ENCODE results near the gene RFX1. TPM values are rescaled to one million over a fixed set of nuclear protein-coding genes. Genes with fewer than 3 reads are reported as not detected.

Gene RFX1
- total and polyA plus RNA-seq, 2 donors (not counting 1 experiment from before 2014, with no cell fraction given), result 9.2 to 33.3 TPM

DNA sequence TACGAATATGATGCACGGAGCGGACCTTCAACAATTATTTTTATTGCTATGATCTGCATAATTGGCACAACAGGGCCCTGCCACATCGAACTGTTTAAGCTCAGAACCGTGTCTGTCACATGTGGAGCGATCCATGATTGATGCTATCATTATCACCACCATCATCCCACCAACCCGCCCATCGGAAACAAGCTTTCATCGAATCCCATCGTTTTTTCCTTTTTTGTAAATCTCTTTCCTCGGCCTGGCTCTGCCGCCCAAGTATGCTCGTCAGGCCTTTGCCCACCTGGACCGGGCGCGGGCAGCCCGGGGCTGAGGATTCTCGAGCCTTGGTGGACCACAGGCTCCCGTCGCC is 54.3 kb downstream of the RFX1 start:
- Histone ChIP-seq H3K4me2 (replicated peaks; ENCODE audit: low read depth, low read length, poor library complexity, severe bottlenecking) (peak overlapping the region; percentile 98), H3K9me3 (ENCODE audit: control extremely low read depth in 1 of 3, control insufficient read depth in 2 of 3, insufficient read depth in 1 of 3, low read length in 2 of 3) (no peaks in the 10 kb centered on the region), H2AFZ (ENCODE audit: insufficient read depth, low read depth, low read length, poor library complexity, severe bottlenecking) (peak overlapping the region; percentile 63), H3K9ac (ENCODE audit: low read length) (peak overlapping the region; percentile 91), H3K27ac (ENCODE audit: low read length in 2 of 2) (peak overlapping the region; percentile 18 to 65), H3K27me3 (replicated peaks in 1 of 4; ENCODE audit: control extremely low read depth in 1 of 4, control insufficient read depth in 3 of 4, insufficient read depth in 4 of 4, low read length in 3 of 4) (no peaks in the 10 kb centered on the region), H3K79me2 (ENCODE audit: control insufficient read depth, insufficient read depth, low read length) (peaks cover 30% of the 10 kb centered on the region), H4K20me1 (ENCODE audit: control insufficient read depth, insufficient read depth, low read length, poor library complexity, severe bottlenecking) (peaks cover 34% of the 10 kb centered on the region), H3K4me1 (ENCODE audit: control insufficient read depth in 2 of 2, insufficient read depth in 2 of 2, low read length in 2 of 2) (peaks cover 15 to 18% of the 10 kb centered on the region in 2 donors), H3K4me3 (ENCODE audit: control extremely low read depth in 1 of 5, extremely low read depth in 1 of 5, insufficient read depth in 1 of 5, low read depth in 2 of 5, low read length in 4 of 5) (peak overlapping the region; percentile 27 to 59 (median 55)), H3K36me3 (replicated peaks in 1 of 2; ENCODE audit: control extremely low read depth in 1 of 2, control insufficient read depth in 1 of 2, extremely low read depth in 1 of 2, insufficient read depth in 2 of 2, low read length in 1 of 2) (peaks cover 0 to 20% of the 10 kb centered on the region in 2 experiments)
- peak overlapping the region; percentile 96 for H3K27ac Mint-ChIP-seq
- ChIA-PET POLR2A (interaction anchor here (0.6 to 2.8 kb wide), 5 partner anchors 34 to 105 kb away, joined by 3 to 12 read pairs (median 7); partner anchors contain the start of gene IL27RA), CTCF (interaction anchor here (0.7 to 2.3 kb wide), 7 partner anchors 18 to 120 kb away, joined by 3 to 10 read pairs (median 4); partner anchors contain the start of gene IL27RA)
- TF ChIP-seq EZH2 (IDR thresholded peaks at IDR 0.05; ENCODE audit: borderline replicate concordance, insufficient read depth, low read depth, low read length, poor library complexity, severe bottlenecking), result no peak
- TF ChIP-seq, protein P1, sequence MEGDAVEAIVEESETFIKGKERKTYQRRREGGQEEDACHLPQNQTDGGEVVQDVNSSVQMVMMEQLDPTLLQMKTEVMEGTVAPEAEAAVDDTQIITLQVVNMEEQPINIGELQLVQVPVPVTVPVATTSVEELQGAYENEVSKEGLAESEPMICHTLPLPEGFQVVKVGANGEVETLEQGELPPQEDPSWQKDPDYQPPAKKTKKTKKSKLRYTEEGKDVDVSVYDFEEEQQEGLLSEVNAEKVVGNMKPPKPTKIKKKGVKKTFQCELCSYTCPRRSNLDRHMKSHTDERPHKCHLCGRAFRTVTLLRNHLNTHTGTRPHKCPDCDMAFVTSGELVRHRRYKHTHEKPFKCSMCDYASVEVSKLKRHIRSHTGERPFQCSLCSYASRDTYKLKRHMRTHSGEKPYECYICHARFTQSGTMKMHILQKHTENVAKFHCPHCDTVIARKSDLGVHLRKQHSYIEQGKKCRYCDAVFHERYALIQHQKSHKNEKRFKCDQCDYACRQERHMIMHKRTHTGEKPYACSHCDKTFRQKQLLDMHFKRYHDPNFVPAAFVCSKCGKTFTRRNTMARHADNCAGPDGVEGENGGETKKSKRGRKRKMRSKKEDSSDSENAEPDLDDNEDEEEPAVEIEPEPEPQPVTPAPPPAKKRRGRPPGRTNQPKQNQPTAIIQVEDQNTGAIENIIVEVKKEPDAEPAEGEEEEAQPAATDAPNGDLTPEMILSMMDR (IDR thresholded peaks at IDR 0.05), result no peak
- intact Hi-C loops (cut with micrococcal nuclease), result loop anchor here (1.0 to 5.0 kb wide), 6 partner anchors 35 to 166 kb away; partner anchors contain the start of genes BRME1, CC2D1A, MISP3 and PRKACA
- 14% methylated on average over 20 of the region's 20 CpGs for WGBS (ENCODE audit: insufficient coverage)
- DNase-seq (no peak), ATAC-seq (ENCODE audit: low read depth) (no peak)
- no peaks in the 10 kb centered on the region for H3K27me3 Mint-ChIP-seq
- peaks cover 21% of the 10 kb centered on the region for H3K4me1 Mint-ChIP-seq
- H3K4me3 Mint-ChIP-seq, result peak overlapping the region; percentile 96
- no peaks in the 10 kb centered on the region for H3K9me3 Mint-ChIP-seq (ENCODE audit: insufficient read depth)

DNA sequence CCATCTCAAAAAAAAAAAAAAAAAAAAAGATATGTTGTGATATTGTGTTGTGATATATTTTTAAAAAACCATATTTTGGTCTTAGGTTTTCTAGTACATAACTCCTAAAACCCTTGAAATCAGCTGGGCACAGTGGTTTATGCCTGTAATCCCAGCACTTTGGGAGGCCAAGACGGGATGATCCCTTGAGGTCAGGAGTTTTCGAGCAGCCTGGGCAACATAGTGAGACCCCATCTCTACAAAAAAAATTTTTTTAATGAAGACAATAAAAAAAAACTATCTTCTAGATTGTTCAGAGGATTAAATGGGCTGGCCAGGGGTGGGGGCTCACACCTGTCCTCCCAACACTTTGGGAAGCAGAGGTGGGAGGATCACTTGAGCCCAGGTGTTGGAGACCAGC is 55.1 kb downstream of the RFX1 start:
- Mint-ChIP-seq H3K27ac (no peak overlapping the region), H3K27me3 (no peaks in the 10 kb centered on the region), H3K4me3 (no peak overlapping the region), H3K9me3 (ENCODE audit: insufficient read depth) (no peaks in the 10 kb centered on the region), H3K4me1 (peaks cover 21% of the 10 kb centered on the region)
- no peak for ATAC-seq (ENCODE audit: low read depth)
- no peaks in the 10 kb centered on the region for H3K9me3 ChIP-seq (ENCODE audit: control extremely low read depth in 1 of 3, control insufficient read depth in 2 of 3, insufficient read depth in 1 of 3, low read length in 2 of 3)
- peaks cover 30% of the 10 kb centered on the region for H3K79me2 ChIP-seq (ENCODE audit: control insufficient read depth, insufficient read depth, low read length)
- H4K20me1 ChIP-seq (ENCODE audit: control insufficient read depth, insufficient read depth, low read length, poor library complexity, severe bottlenecking), result peaks cover 28% of the 10 kb centered on the region
- H3K4me1 ChIP-seq (ENCODE audit: control insufficient read depth in 2 of 2, insufficient read depth in 2 of 2, low read length in 2 of 2), result peaks cover 15 to 18% of the 10 kb centered on the region in 2 donors
- H3K36me3 ChIP-seq (replicated peaks in 1 of 2; ENCODE audit: control extremely low read depth in 1 of 2, control insufficient read depth in 1 of 2, extremely low read depth in 1 of 2, insufficient read depth in 2 of 2, low read length in 1 of 2), result peaks cover 0 to 13% of the 10 kb centered on the region in 2 experiments
- no peak overlapping the region for H2AFZ ChIP-seq (ENCODE audit: insufficient read depth, low read depth, low read length, poor library complexity, severe bottlenecking)
- H3K4me2 ChIP-seq (replicated peaks; ENCODE audit: low read depth, low read length, poor library complexity, severe bottlenecking), result no peak overlapping the region
- no peak overlapping the region for H3K27ac ChIP-seq (ENCODE audit: low read length in 2 of 2)
- ChIA-PET POLR2A (interaction anchor here (0.7 kb wide), 1 partner anchor 30 kb away, joined by 6 read pairs; no protein-coding TSS in a partner anchor), CTCF (interaction anchor here (1.2 to 1.5 kb wide), 3 partner anchors 72 to 97 kb away, joined by 3 to 4 read pairs (median 4); partner anchors contain the start of gene IL27RA)
- WGBS (ENCODE audit: insufficient coverage), result no CpG with 5 or more reads among the region's 2 CpGs
- H3K9ac ChIP-seq (ENCODE audit: low read length), result no peak overlapping the region
- intact Hi-C loops (cut with micrococcal nuclease), result loop anchor here (5.0 kb wide), 1 partner anchor 121 kb away; the partner anchor contains the start of gene MISP3
- no peak overlapping the region for H3K4me3 ChIP-seq (ENCODE audit: control extremely low read depth in 1 of 5, extremely low read depth in 1 of 5, insufficient read depth in 1 of 5, low read depth in 2 of 5, low read length in 4 of 5)
- TF ChIP-seq, protein P1 (IDR thresholded peaks at IDR 0.05), result no peak
- no peak for TF ChIP-seq EZH2 (IDR thresholded peaks at IDR 0.05; ENCODE audit: borderline replicate concordance, insufficient read depth, low read depth, low read length, poor library complexity, severe bottlenecking)
- no peaks in the 10 kb centered on the region for H3K27me3 ChIP-seq (replicated peaks in 1 of 4; ENCODE audit: control extremely low read depth in 1 of 4, control insufficient read depth in 3 of 4, insufficient read depth in 4 of 4, low read length in 3 of 4)
- no peak for DNase-seq

All from B cell (primary cell).